GM23248 (cell line): ENCODE results near the gene ACOD1. TPM values are rescaled to one million over a fixed set of nuclear protein-coding genes. Genes with fewer than 3 reads are reported as not detected.
"Not testable (repeated sequence)": the region's sequence is repeated elsewhere in the genome, so short reads cannot be mapped to it uniquely, and the experiment has no call there.

Experiments
- DNase-seq: peaks from one replicate; pipeline ENCODE4 v3.0.0-alpha.2; 2015
- H2AFZ ChIP-seq: fragments of 200-600 bp; sonication (generic); 2 replicates; pipeline ENCODE4 v1.6.1; 2016; ENCODE audit warnings: antibody characterized with exemption
- H3F3A ChIP-seq: fragments of 200-600 bp; sonication (generic); 2 replicates; pipeline ENCODE4 v1.6.1; 2016; ENCODE audit warnings: mild to moderate bottlenecking, antibody characterized with exemption, mixed run types; ENCODE audit not compliant: insufficient read depth
- H3K27ac ChIP-seq: fragments of 200-600 bp; sonication (generic); 2 replicates; pipeline ENCODE4 v1.5.1; 2016; ENCODE audit warnings: mild to moderate bottlenecking
- H3K27me3 ChIP-seq: fragments of 200-600 bp; sonication (generic); replicated peaks from 2 replicates; pipeline ENCODE4 v1.6.1; 2016; ENCODE audit warnings: mild to moderate bottlenecking; ENCODE audit not compliant: insufficient read depth
- H3K36me3 ChIP-seq: fragments of 200-600 bp; sonication (generic); 2 replicates; pipeline ENCODE4 v1.6.1; 2016; ENCODE audit warnings: low read depth, mild to moderate bottlenecking
- H3K4me1 ChIP-seq: fragments of 200-600 bp; sonication (generic); 2 replicates; pipeline ENCODE4 v1.6.1; 2016; ENCODE audit warnings: mild to moderate bottlenecking; ENCODE audit not compliant: insufficient read depth
- H3K4me2 ChIP-seq: fragments of 200-600 bp; sonication (generic); one replicate; pipeline ENCODE4 v1.6.1; 2016; ENCODE audit warnings: mild to moderate bottlenecking; ENCODE audit not compliant: unreplicated experiment
- H3K4me3 ChIP-seq: fragments of 200-600 bp; sonication (generic); 2 replicates; pipeline ENCODE4 v1.5.1; 2016; ENCODE audit warnings: mild to moderate bottlenecking
- H3K79me2 ChIP-seq: fragments of 200-600 bp; sonication (generic); 2 replicates; pipeline ENCODE4 v1.6.1; 2016; ENCODE audit warnings: mild to moderate bottlenecking; ENCODE audit not compliant: insufficient read depth
- H3K9ac ChIP-seq: fragments of 200-600 bp; sonication (generic); 2 replicates; pipeline ENCODE4 v1.6.1; 2016; ENCODE audit warnings: mild to moderate bottlenecking
- H3K9me2 ChIP-seq: fragments of 200-600 bp; sonication (generic); 2 replicates; pipeline ENCODE4 v1.6.1; 2016; ENCODE audit warnings: mixed run types, mild to moderate bottlenecking, moderate library complexity; ENCODE audit not compliant: insufficient read depth
- H3K9me3 ChIP-seq: fragments of 200-600 bp; sonication (generic); one replicate; pipeline ENCODE4 v1.6.1; 2017; ENCODE audit warnings: low read depth
- H4K20me1 ChIP-seq: fragments of 200-600 bp; sonication (generic); 2 replicates; pipeline ENCODE4 v1.6.0; 2016; ENCODE audit not compliant: insufficient read depth
- EZH2 ChIP-seq: fragments of 200-600 bp; sonication (generic); IDR thresholded peaks from 2 replicates; pipeline ENCODE4 v1.6.1; 2018; ENCODE audit warnings: antibody characterized with exemption, mild to moderate bottlenecking; ENCODE audit not compliant: insufficient read depth, poor library complexity, severe bottlenecking
- EZH2phosphoT487 ChIP-seq: fragments of 200-600 bp; sonication (generic); IDR thresholded peaks from 2 replicates; pipeline ENCODE4 v1.6.1; 2018; ENCODE audit warnings: antibody characterized with exemption, moderate library complexity, mild to moderate bottlenecking, low read depth; ENCODE audit not compliant: insufficient read depth
- WGBS, 2 experiments: methylation state at CpG; one replicate each; pipeline ENCODE4 v1.1.6; 2015 to 2017; ENCODE audit warnings: low lambda C conversion rate in 2 of 2, low coverage in 1 of 2; ENCODE audit errors: missing lambda C conversion rate in 2 of 2; 5-methylcytosine and 5-hydroxymethylcytosine counted together
- in situ Hi-C: fragments of 300-500 bp; cut with MboI; formaldehyde crosslinking; loops from 2 replicates; pipeline ENCODE4 v1.15.0; 2020
- polyA plus RNA-seq: library from polyadenylated mRNA; unstranded; fragments of >200 nt; fragmentation: Nextera tagmentation; extraction: Ambion mirVana; gene quantifications from 2 replicates; pipeline ENCODE4 v1.2.1, GENCODE V29; 2016
- total RNA-seq: library from RNA; depleted of rRNA; stranded (reverse); fragments of >200 nt; shearing (Covaris generic); gene quantifications from 2 replicates; pipeline ENCODE4 v1.2.3, GENCODE V29; 2014

Gene ACOD1
- total and polyA plus RNA-seq, 2 experiments from 2014 or later: not detected

DNA sequence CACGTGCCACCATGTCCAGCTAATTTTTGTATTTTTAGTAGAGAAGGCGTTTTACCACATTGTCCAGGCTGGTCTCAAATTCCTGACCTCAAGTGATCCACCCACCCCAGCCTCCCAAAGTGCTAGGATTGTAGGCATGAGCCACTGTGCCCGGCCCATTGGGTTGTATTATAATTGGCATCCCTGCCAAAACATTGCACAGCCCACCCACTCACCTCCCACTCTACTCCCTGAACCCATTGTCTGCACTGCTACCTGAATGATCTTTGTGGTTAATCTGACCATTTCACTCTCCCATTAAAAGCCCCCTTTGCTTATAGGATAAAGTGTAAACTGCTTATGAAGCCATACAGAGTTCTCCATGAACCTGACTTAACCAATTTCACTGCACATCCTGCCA is 35.8 kb upstream of the ACOD1 start:
- DNase-seq: no peak
- Histone ChIP-seq H3K4me2 (no peak overlapping the region), H3K27me3 (no peaks in the 10 kb centered on the region), H3K9me3 (no peaks in the 10 kb centered on the region), H4K20me1 (no peaks in the 10 kb centered on the region), H3K4me3 (no peak overlapping the region), H3K9ac (no peak overlapping the region), H3K36me3 (no peaks in the 10 kb centered on the region), H3K9me2 (no peaks in the 10 kb centered on the region), H2AFZ (no peak overlapping the region), H3K79me2 (no peaks in the 10 kb centered on the region), H3K4me1 (peaks cover 12% of the 10 kb centered on the region), H3K27ac (no peak overlapping the region), H3F3A (peaks cover 15% of the 10 kb centered on the region)
- TF ChIP-seq EZH2phosphoT487: no peak
- no peak for TF ChIP-seq EZH2
- WGBS, 2 experiments: 63 to 71% methylated on average over 3 of the region's 3 CpGs
- in situ Hi-C loops: no loop called here

DNA sequence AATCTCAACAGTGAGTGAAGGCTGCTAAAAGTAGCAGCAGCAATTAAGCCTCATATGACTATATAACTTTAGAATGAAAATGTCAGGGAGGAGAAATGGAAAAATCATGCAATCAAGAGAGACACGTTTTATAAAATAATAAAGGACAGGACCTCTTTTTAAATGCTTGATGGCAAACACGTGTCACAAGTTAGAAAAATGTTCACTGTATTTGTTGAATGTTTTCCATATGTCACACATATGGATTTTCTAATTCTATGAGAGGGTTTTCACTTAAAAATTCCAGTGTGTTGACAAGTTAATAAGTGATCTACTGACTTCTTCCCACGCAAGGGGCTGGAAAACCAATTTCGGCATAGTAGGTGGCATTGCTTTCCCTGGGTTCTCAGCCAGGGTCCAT is 34.4 kb upstream of the ACOD1 start:
- WGBS, 2 experiments: 78 to 79% methylated on average over 4 of the region's 4 CpGs
- Histone ChIP-seq H3K4me1 (peaks cover 18% of the 10 kb centered on the region), H3K9me3 (no peaks in the 10 kb centered on the region), H3K27ac (no peak overlapping the region), H4K20me1 (no peaks in the 10 kb centered on the region), H3K4me2 (no peak overlapping the region), H3K9ac (no peak overlapping the region), H2AFZ (no peak overlapping the region), H3K79me2 (no peaks in the 10 kb centered on the region), H3K9me2 (no peaks in the 10 kb centered on the region), H3K4me3 (no peak overlapping the region), H3F3A (peaks cover 20% of the 10 kb centered on the region), H3K36me3 (no peaks in the 10 kb centered on the region), H3K27me3 (no peaks in the 10 kb centered on the region)
- DNase-seq: no peak
- no peak for TF ChIP-seq EZH2phosphoT487
- TF ChIP-seq EZH2: no peak
- in situ Hi-C loops: no loop called here

DNA sequence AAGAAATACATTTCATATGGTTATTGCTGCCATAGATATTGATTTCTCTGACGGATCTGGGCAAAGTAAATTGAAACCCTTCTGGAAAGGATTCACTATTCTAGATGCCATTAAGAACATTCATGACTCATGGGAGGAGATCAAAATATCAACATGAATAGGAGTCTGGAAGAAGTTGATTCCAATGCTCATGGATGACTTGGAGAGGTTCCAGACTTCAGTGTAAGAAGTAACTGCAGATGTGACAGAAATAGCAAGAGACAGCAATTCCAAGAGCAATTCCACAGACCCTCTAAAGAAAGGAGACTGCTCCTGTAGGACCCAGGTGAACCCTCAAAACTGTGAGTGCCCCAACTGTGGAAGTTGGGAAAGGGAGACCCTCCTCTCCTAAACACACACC is 31.2 kb upstream of the ACOD1 start:
- peak overlapping the region; percentile 82 for H3K27ac ChIP-seq
- H2AFZ ChIP-seq: peak overlapping the region; percentile 68
- H3K9ac ChIP-seq: peak overlapping the region; percentile 65
- no peaks in the 10 kb centered on the region for H3K9me2 ChIP-seq
- TF ChIP-seq EZH2: no peak
- TF ChIP-seq EZH2phosphoT487: no peak
- H3K4me2 ChIP-seq: peak overlapping the region; percentile 12
- no peak overlapping the region for H3K4me3 ChIP-seq
- no peaks in the 10 kb centered on the region for H4K20me1 ChIP-seq
- WGBS, 2 experiments: 8 to 21% methylated on average over 1 of the region's 1 CpG
- H3K79me2 ChIP-seq: no peaks in the 10 kb centered on the region
- peaks cover 24% of the 10 kb centered on the region for H3F3A ChIP-seq
- no peaks in the 10 kb centered on the region for H3K27me3 ChIP-seq
- no peaks in the 10 kb centered on the region for H3K36me3 ChIP-seq
- in situ Hi-C loops: no loop called here
- no peaks in the 10 kb centered on the region for H3K9me3 ChIP-seq
- DNase-seq: peak; percentile 66
- H3K4me1 ChIP-seq: peaks cover 25% of the 10 kb centered on the region

DNA sequence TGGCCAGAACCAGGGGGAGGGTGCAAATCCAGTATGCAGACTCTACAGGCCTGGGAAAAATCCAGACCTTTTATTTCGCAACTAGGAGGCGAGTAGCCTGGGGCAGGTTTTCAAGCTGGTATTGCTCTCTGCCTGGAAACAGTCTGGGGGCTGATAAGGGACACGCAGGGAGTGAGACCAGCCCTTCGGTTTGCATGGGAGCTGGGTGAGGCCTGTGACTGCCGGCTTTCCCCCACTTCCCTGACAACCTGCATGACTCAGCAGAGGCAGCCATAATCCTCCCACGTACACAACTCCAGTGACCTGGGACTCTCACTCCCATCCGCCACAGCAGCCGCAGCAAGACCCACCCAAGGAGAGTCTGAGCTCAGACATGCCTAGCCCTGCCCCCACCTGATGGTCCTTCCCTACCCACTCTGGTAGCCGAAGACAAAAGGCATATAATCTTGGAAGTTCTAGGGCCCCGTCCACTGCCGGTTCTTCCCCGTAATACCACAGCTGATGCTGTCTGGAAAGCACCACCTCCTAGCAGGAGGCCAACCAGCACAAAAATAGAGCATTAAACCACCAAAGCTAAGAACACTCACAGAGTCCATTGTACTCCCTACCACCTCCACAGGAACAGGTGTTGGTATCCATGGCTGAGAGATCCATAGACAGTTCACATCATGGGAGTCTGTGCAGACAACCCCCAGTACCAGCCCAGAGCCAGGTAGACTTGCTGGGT is 30.4 kb upstream of the ACOD1 start:
- WGBS, 2 experiments: 41 to 49% methylated on average over 11 to 12 of the region's 12 CpGs
- H3K79me2 ChIP-seq, H3K9me2 ChIP-seq, H3K27me3 ChIP-seq, in situ Hi-C loops, H3K4me3 ChIP-seq, H4K20me1 ChIP-seq, H3K9me3 ChIP-seq, H3K36me3 ChIP-seq: not testable (repeated sequence)
- peak overlapping the region; percentile 82 for H3K27ac ChIP-seq
- peak overlapping the region; percentile 65 for H3K9ac ChIP-seq
- H3K4me2 ChIP-seq: peak overlapping the region; percentile 12
- H3F3A ChIP-seq: peaks cover 24% of the 10 kb centered on the region
- H3K4me1 ChIP-seq: peaks cover 25% of the 10 kb centered on the region
- peak; percentile 78 for DNase-seq
- peak overlapping the region; percentile 68 for H2AFZ ChIP-seq
